ENCODE results near the gene TMEM131. TPM values are rescaled to one million over a fixed set of nuclear protein-coding genes. Genes with fewer than 3 reads are reported as not detected.
"Not testable (repeated sequence)": the region's sequence is repeated elsewhere in the genome, so short reads cannot be mapped to it uniquely, and the experiment has no call there.

Gene TMEM131
- total and polyA plus RNA-seq, 10 of the 15 experiments (the other 5 are each of a cell fraction or from before 2014, with no cell fraction given) = 6.0 to 48.2 (median 23.2) TPM

DNA sequence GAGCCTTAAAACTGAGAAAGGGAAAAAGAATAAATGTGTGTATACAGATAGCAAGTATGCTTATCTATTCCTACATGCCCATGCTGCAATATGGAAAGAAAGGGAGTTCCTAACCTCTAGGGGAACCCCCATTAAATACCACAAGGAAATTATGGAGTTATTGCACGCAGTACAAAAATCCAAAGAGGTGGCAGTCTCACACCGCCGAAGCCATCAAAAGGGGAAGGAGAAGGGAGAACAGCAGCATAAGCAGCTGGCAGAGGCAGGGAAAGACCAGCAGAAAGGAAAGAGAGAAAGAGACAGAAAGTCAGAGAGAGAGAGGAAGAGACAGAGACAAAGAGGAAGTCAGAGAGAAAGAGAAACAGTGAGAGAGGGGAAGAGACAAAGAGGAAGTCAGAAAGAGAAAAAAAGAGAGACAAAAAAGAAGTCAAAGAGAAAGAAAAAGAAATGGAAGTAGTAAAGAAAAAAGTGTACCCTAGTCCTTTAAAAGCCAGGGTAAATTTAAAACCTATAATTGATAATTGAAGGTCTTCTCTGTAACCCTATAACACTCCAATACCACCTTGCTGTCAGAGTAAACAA lies 169.4 kb downstream of the TMEM131 start:
- intact Hi-C loops (cut with micrococcal nuclease; ENCODE audit: unreplicated experiment); H3K9ac ChIP-seq (ENCODE audit: control insufficient read depth, insufficient read depth, low read length); H3K27me3 ChIP-seq (replicated peaks in 1 of 2; ENCODE audit: control insufficient read depth in 2 of 2, insufficient read depth in 2 of 2, low read length in 1 of 2); H3K4me3 ChIP-seq; H3K4me1 ChIP-seq (ENCODE audit: control insufficient read depth, insufficient read depth, low read length); H3K27ac ChIP-seq (ENCODE audit: control insufficient read depth, insufficient read depth); H3K4me2 ChIP-seq (ENCODE audit: control insufficient read depth, insufficient read depth); FAIRE-seq; DNase-seq (ENCODE audit: low read depth, low spot score); BruUV-seq (replicated peaks); H3K79me2 ChIP-seq (ENCODE audit: control insufficient read depth, insufficient read depth, low read length); H2AFZ ChIP-seq (ENCODE audit: control insufficient read depth, low read depth, low read length); H4K20me1 ChIP-seq (ENCODE audit: control insufficient read depth, insufficient read depth); CTCF ChIA-PET; H3K36me3 ChIP-seq (ENCODE audit: control insufficient read depth in 2 of 2, insufficient read depth in 2 of 2, low read length in 1 of 2); H3K9me3 ChIP-seq (replicated peaks; ENCODE audit: control insufficient read depth, insufficient read depth, low read length); SMC1A ChIA-PET (ENCODE audit: uncharacterized antibody, unreplicated experiment); RAD21 ChIA-PET (ENCODE audit: unreplicated experiment); ATAC-seq; POLR2A ChIA-PET: not testable (repeated sequence)
- in situ Hi-C loops (cut with MboI) = loop anchor here (10.0 kb wide), 1 partner anchor 428 kb away; no protein-coding TSS in a partner anchor
- peak; percentile 30; the same call in 1 of the 2 replicates for TF ChIP-seq SPI1 (IDR thresholded peaks at IDR 0.05; ENCODE audit: borderline replicate concordance, insufficient read depth, low read depth, low read length)
- peak; percentile 18; the same call in 1 of the 2 replicates for TF ChIP-seq MTA2 (IDR thresholded peaks at IDR 0.05; ENCODE audit: low read depth)
- peak; percentile 48; the same call in 1 of the 2 replicates for TF ChIP-seq NBN (IDR thresholded peaks at IDR 0.05)
- 0 out of 2 replicates have a peak, but pooled peaks have one; percentile 30 for TF ChIP-seq HDGF (IDR thresholded peaks at IDR 0.05)
- TF ChIP-seq YBX1 (IDR thresholded peaks at IDR 0.05) = 0 out of 2 replicates have a peak, but pooled peaks have one; percentile 57
- 87% methylated on average over 3 of the region's 3 CpGs for WGBS (ENCODE audit: insufficient coverage, insufficient replicate concordance, low lambda C conversion rate, missing lambda C conversion rate)

- H3K4me1 ChIP-seq (ENCODE audit: control insufficient read depth, insufficient read depth, low read length); H3K9me3 ChIP-seq (replicated peaks; ENCODE audit: control insufficient read depth, insufficient read depth, low read length); FAIRE-seq; H3K9ac ChIP-seq (ENCODE audit: control insufficient read depth, insufficient read depth, low read length); H3K36me3 ChIP-seq (ENCODE audit: control insufficient read depth in 2 of 2, insufficient read depth in 2 of 2, low read length in 1 of 2); H3K4me3 ChIP-seq; DNase-seq (ENCODE audit: low read depth, low spot score); H2AFZ ChIP-seq (ENCODE audit: control insufficient read depth, low read depth, low read length); H3K27me3 ChIP-seq (replicated peaks in 1 of 2; ENCODE audit: control insufficient read depth in 2 of 2, insufficient read depth in 2 of 2, low read length in 1 of 2); CTCF ChIA-PET; H3K79me2 ChIP-seq (ENCODE audit: control insufficient read depth, insufficient read depth, low read length); RAD21 ChIA-PET (ENCODE audit: unreplicated experiment); POLR2A ChIA-PET; intact Hi-C loops (cut with micrococcal nuclease; ENCODE audit: unreplicated experiment); H3K4me2 ChIP-seq (ENCODE audit: control insufficient read depth, insufficient read depth); H3K27ac ChIP-seq (ENCODE audit: control insufficient read depth, insufficient read depth); H4K20me1 ChIP-seq (ENCODE audit: control insufficient read depth, insufficient read depth); BruUV-seq (replicated peaks); ATAC-seq: not testable (repeated sequence)
- WGBS (ENCODE audit: insufficient coverage, insufficient replicate concordance, low lambda C conversion rate, missing lambda C conversion rate) = 96% methylated on average over 2 of the region's 2 CpGs
- SMC1A ChIA-PET (ENCODE audit: uncharacterized antibody, unreplicated experiment) = interaction anchor here (0.9 kb wide), 1 partner anchor 92 kb away, joined by 3 read pairs; no protein-coding TSS in a partner anchor
- in situ Hi-C loops (cut with MboI) = loop anchor here (10.0 to 25.0 kb wide), 2 partner anchors 338 to 431 kb away; no protein-coding TSS in a partner anchor
Observed at GRCh38 chr2:97824011-97824410, 171.7 kb downstream of the TMEM131 start.

DNA sequence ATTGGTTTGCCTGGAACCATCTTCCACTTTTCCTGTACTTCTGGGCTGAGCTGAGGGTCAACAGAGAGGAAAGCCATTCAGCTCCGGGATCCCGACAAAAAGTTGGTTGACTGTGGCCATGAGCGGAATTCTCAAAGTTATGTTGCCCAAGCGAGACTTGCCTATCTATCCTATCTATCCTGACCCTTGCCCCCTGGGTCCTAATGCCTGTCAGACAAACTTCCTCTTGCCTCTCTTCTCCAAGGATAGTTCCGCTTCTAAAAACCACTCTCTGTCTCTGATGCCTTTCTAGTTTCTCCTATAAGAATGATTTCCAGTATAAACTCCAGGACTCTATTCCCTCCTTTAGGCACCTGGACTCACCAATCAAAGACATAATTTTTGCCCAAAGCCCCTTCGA lies 173.9 kb downstream of the TMEM131 start:
- H3K4me2 ChIP-seq (ENCODE audit: control insufficient read depth, insufficient read depth); H3K27me3 ChIP-seq (replicated peaks in 1 of 2; ENCODE audit: control insufficient read depth in 2 of 2, insufficient read depth in 2 of 2, low read length in 1 of 2); H3K36me3 ChIP-seq (ENCODE audit: control insufficient read depth in 2 of 2, insufficient read depth in 2 of 2, low read length in 1 of 2); H4K20me1 ChIP-seq (ENCODE audit: control insufficient read depth, insufficient read depth); H3K27ac ChIP-seq (ENCODE audit: control insufficient read depth, insufficient read depth); DNase-seq (ENCODE audit: low read depth, low spot score); intact Hi-C loops (cut with micrococcal nuclease; ENCODE audit: unreplicated experiment); H3K9me3 ChIP-seq (replicated peaks; ENCODE audit: control insufficient read depth, insufficient read depth, low read length); RAD21 ChIA-PET (ENCODE audit: unreplicated experiment); CTCF ChIA-PET; ATAC-seq; H3K4me3 ChIP-seq; H3K9ac ChIP-seq (ENCODE audit: control insufficient read depth, insufficient read depth, low read length); H3K79me2 ChIP-seq (ENCODE audit: control insufficient read depth, insufficient read depth, low read length); SMC1A ChIA-PET (ENCODE audit: uncharacterized antibody, unreplicated experiment); H3K4me1 ChIP-seq (ENCODE audit: control insufficient read depth, insufficient read depth, low read length); H2AFZ ChIP-seq (ENCODE audit: control insufficient read depth, low read depth, low read length); FAIRE-seq; BruUV-seq (replicated peaks): not testable (repeated sequence)
- POLR2A ChIA-PET = interaction anchor here (1.5 kb wide), 1 partner anchor 9 kb away, joined by 4 read pairs; no protein-coding TSS in a partner anchor
- in situ Hi-C loops (cut with MboI) = loop anchor here (10.0 to 25.0 kb wide), 2 partner anchors 340 to 433 kb away; no protein-coding TSS in a partner anchor
- 98% methylated on average over 6 of the region's 6 CpGs for WGBS (ENCODE audit: insufficient coverage, insufficient replicate concordance, low lambda C conversion rate, missing lambda C conversion rate)

Measured in GM12878 (cell line).